ENCODE measurements around the gene PPP1R9B. TPM values are rescaled to one million over a fixed set of nuclear protein-coding genes. Genes with fewer than 3 reads are reported as not detected.
A peak's percentile ranks its signal among the peaks of the same experiment; 100 is the strongest.

Gene PPP1R9B
- total and polyA plus RNA-seq, 2 of the 8 experiments (the other 6 are each of a cell fraction or from before 2014, with no cell fraction given) = 5.2 to 13.1 TPM

GRCh38 chr17:50114401-50114800 lies 36.1 kb downstream of the PPP1R9B start:
- H3K4me3 ChIP-seq (ENCODE audit: extremely low read depth in 1 of 4, insufficient read depth in 2 of 4, low read depth in 3 of 4, low read length in 4 of 4) = no peak overlapping the region
- DNase-seq (ENCODE audit: low read depth in 1 of 2, low spot score in 2 of 2) (no peak), FAIRE-seq (no peak)
- no peak overlapping the region for H2BK15ac ChIP-seq (ENCODE audit: low read length)
- H3K9me3 ChIP-seq (ENCODE audit: insufficient read depth in 2 of 2, low read depth in 1 of 2, low read length in 1 of 2) = no peaks in the 10 kb centered on the region
- H4K5ac ChIP-seq (ENCODE audit: insufficient read length, low read depth, low read length) = no peak overlapping the region
- 85% methylated on average over 4 of the region's 4 CpGs; no CpG with 5 or more reads in 1 of the 2 experiments for WGBS, 2 experiments (ENCODE audit: extremely low coverage in 1 of 2, insufficient coverage in 1 of 2, insufficient read length in 1 of 2, insufficient replicate concordance in 2 of 2, low coverage in 1 of 2, low lambda C conversion rate in 2 of 2, missing lambda C conversion rate in 1 of 2)
- H3K36me3 ChIP-seq (ENCODE audit: control insufficient read depth in 2 of 4, insufficient read depth in 4 of 4, low read length in 3 of 4) = no peaks in the 10 kb centered on the region; a peak in 1 of 8 replicates
- no peaks in the 10 kb centered on the region for H4K20me1 ChIP-seq (replicated peaks in 1 of 2; ENCODE audit: control insufficient read depth in 1 of 2, insufficient read depth in 2 of 2, low read length in 2 of 2)
- no peak overlapping the region for H4K8ac ChIP-seq (ENCODE audit: extremely low read depth, insufficient read depth, low read length)
- H3K18ac ChIP-seq (ENCODE audit: extremely low read depth, low read length) = no peak overlapping the region
- no peak overlapping the region; the same call in 1 of the 2 replicates for H3K27ac ChIP-seq (ENCODE audit: low read depth, low read length)
- ChIA-PET POLR2A (ENCODE audit: partially characterized antibody) (interaction anchor here (0.9 to 1.6 kb wide), 8 partner anchors 9 to 169 kb away, joined by 3 to 6 read pairs (median 4); no protein-coding TSS in a partner anchor), CTCF (ENCODE audit: partially characterized antibody) (interaction anchor here (0.5 to 23.0 kb wide), 26 partner anchors 10 to 399 kb away, joined by 3 to 412 read pairs (median 5); partner anchors contain the start of genes COL1A1, PDK2, PPP1R9B and SGCA)
- TF ChIP-seq CBX8 (IDR thresholded peaks at IDR 0.05; ENCODE audit: borderline replicate concordance, low read depth, low read length) = no peak
- TF ChIP-seq ATF2 (IDR thresholded peaks at IDR 0.05; ENCODE audit: low read length) = no peak
- TF ChIP-seq RNF2 (IDR thresholded peaks at IDR 0.05; ENCODE audit: borderline replicate concordance, low read depth, low read length, missing control alignments, poor library complexity, severe bottlenecking) = no peak
- no peak for TF ChIP-seq MAFK (IDR thresholded peaks at IDR 0.05; ENCODE audit: low read depth, low read length)
- no peak for TF ChIP-seq USF2 (IDR thresholded peaks at IDR 0.05; ENCODE audit: low read length)
- no peak for TF ChIP-seq SIN3A (conservative IDR thresholded peaks at IDR 0.05 in 1 of 2, IDR thresholded peaks at IDR 0.05 in 1 of 2; ENCODE audit: low read depth in 1 of 2, low read length in 2 of 2)
- no peak for TF ChIP-seq E2F6 (IDR thresholded peaks at IDR 0.05)
- no peak for TF ChIP-seq TBP (IDR thresholded peaks at IDR 0.05; ENCODE audit: low read depth, low read length)
- peaks cover 6 to 14% (median 11%) of the 10 kb centered on the region in 4 experiments for H3K4me1 ChIP-seq (replicated peaks in 1 of 4; ENCODE audit: control insufficient read depth in 3 of 4, insufficient read depth in 4 of 4, low read length in 3 of 4)
- no peak overlapping the region for H2BK120ac ChIP-seq (replicated peaks; ENCODE audit: low read depth, low read length)
- H2AK5ac ChIP-seq (ENCODE audit: low read depth, low read length) = peak overlapping the region; percentile 48; the same call in 1 of the 2 replicates
- H3K56ac ChIP-seq (replicated peaks; ENCODE audit: insufficient read length, low read depth, low read length) = no peak overlapping the region
- no peak overlapping the region for H4K91ac ChIP-seq (replicated peaks; ENCODE audit: insufficient read length, low read length)
- peaks cover 2% of the 10 kb centered on the region; the same call in 1 of the 2 replicates for H3K23me2 ChIP-seq (ENCODE audit: low read depth, low read length)
- H3K4ac ChIP-seq (replicated peaks; ENCODE audit: insufficient read length, low read depth, low read length) = no peak overlapping the region
- no peaks in the 10 kb centered on the region for H3K79me2 ChIP-seq (ENCODE audit: control insufficient read depth in 1 of 2, insufficient read depth in 2 of 2, low read length in 2 of 2)
- no peaks in the 10 kb centered on the region for H3K79me1 ChIP-seq (ENCODE audit: low read depth, low read length)
- no peak overlapping the region for H3K4me2 ChIP-seq (ENCODE audit: insufficient read depth in 1 of 2, low read depth in 2 of 2, low read length in 2 of 2)
- H3K23ac ChIP-seq (ENCODE audit: insufficient read length) = no peak overlapping the region
- peaks cover 0 to 14% (median 12%) of the 10 kb centered on the region in 4 experiments; a peak in 5 of 7 replicates for H3K27me3 ChIP-seq (replicated peaks in 1 of 4; ENCODE audit: control insufficient read depth in 3 of 4, extremely low read depth in 1 of 4, insufficient read depth in 3 of 4, low read length in 3 of 4)
- 0 out of 2 replicates have a peak overlapping the region, but pooled peaks have one; percentile 50 for H2BK12ac ChIP-seq (ENCODE audit: low read depth, low read length)
- H2BK20ac ChIP-seq (ENCODE audit: low read length) = no peak overlapping the region
- no peak overlapping the region for H2AFZ ChIP-seq (ENCODE audit: low read length)
- H3K9ac ChIP-seq (replicated peaks in 1 of 4; ENCODE audit: extremely low read depth in 1 of 4, low read depth in 3 of 4, low read length in 3 of 4) = no peak overlapping the region
- no peak overlapping the region for H3K14ac ChIP-seq (ENCODE audit: insufficient read length)
- H2BK5ac ChIP-seq (ENCODE audit: low read depth, low read length) = no peak overlapping the region
